ENCODE data around the gene OXSR1.
A peak's percentile ranks its signal among the peaks of the same experiment; 100 is the strongest.

GRCh38 chr3:38136777-38137614 is 28.3 kb upstream of the OXSR1 start, which contains the start of gene ACAA1:
- peak in 1 of 4 experiments; percentile 2 for TF ChIP-seq CTCF (IDR thresholded peaks at IDR 0.05)
- TF ChIP-seq POLR2A (IDR thresholded peaks at IDR 0.05), result peak; percentile 80 to 83

Measured in uterus (tissue), 2 donors.